OCI-LY1 (cell line): ENCODE results near the gene CACNA2D1.
A peak's percentile ranks its signal among the peaks of the same experiment; 100 is the strongest.

Experiments used
- H2AFZ ChIP-seq: fragments of 200-600 bp; sonication (generic), shearing (Covaris generic); 2 replicates; pipeline ENCODE4 v1.6.0; 2014; ENCODE audit warnings: antibody characterized with exemption, mild to moderate bottlenecking, low read length
- H3F3A ChIP-seq: fragments of 200-600 bp; sonication (generic), shearing (Covaris generic); 2 replicates; pipeline ENCODE4 v1.6.0; 2014; ENCODE audit warnings: mild to moderate bottlenecking, antibody characterized with exemption, low read length, moderate library complexity; ENCODE audit not compliant: insufficient read depth
- H3K27ac ChIP-seq: fragments of 200-600 bp; sonication (generic); 2 replicates; pipeline ENCODE4 v1.5.1; 2014; ENCODE audit warnings: low read length, mixed run types, mild to moderate bottlenecking, low read depth; ENCODE audit not compliant: poor library complexity, severe bottlenecking
- H3K27me3 ChIP-seq: fragments of 200-600 bp; sonication (generic); 2 replicates; pipeline ENCODE4 v1.6.0; 2014; ENCODE audit warnings: antibody characterized with exemption, mild to moderate bottlenecking, low read length, moderate library complexity; ENCODE audit not compliant: insufficient read depth
- H3K36me3 ChIP-seq: fragments of 200-600 bp; sonication (generic); 2 replicates; pipeline ENCODE4 v1.6.1; 2014; ENCODE audit warnings: mild to moderate bottlenecking, antibody characterized with exemption, low read length, moderate library complexity, mixed read lengths; ENCODE audit not compliant: insufficient read depth
- H3K4me1 ChIP-seq: fragments of 200-600 bp; sonication (generic); 2 replicates; pipeline ENCODE4 v1.5.1; 2014; ENCODE audit warnings: mild to moderate bottlenecking, low read length, moderate library complexity; ENCODE audit not compliant: insufficient read depth, severe bottlenecking
- H3K4me2 ChIP-seq: fragments of 200-600 bp; sonication (generic), shearing (Covaris generic); 2 replicates; pipeline ENCODE4 v1.6.1; 2014; ENCODE audit warnings: low read length
- H3K4me3 ChIP-seq: fragments of 200-600 bp; sonication (generic); 2 replicates; pipeline ENCODE4 v1.5.1; 2014; ENCODE audit warnings: low read length, low read depth, mild to moderate bottlenecking, mixed read lengths; ENCODE audit not compliant: poor library complexity, severe bottlenecking
- H3K79me2 ChIP-seq: fragments of 200-600 bp; shearing (Covaris generic); 2 replicates; pipeline ENCODE4 v1.6.1; 2016; ENCODE audit warnings: mixed run types, low read length, mixed read lengths; ENCODE audit not compliant: insufficient read depth
- H3K9ac ChIP-seq: fragments of 200-600 bp; sonication (generic), shearing (Covaris generic); 2 replicates; pipeline ENCODE4 v1.6.1; 2014; ENCODE audit warnings: mild to moderate bottlenecking, low read length, mixed read lengths
- H3K9me2 ChIP-seq: fragments of 200-600 bp; sonication (generic), shearing (Covaris generic); 2 replicates; pipeline ENCODE4 v1.6.1; 2014; ENCODE audit warnings: low read depth, mild to moderate bottlenecking, low read length, mixed read lengths
- H3K9me3 ChIP-seq: fragments of 200-600 bp; shearing (Covaris generic); 2 replicates; pipeline ENCODE4 v1.6.1; 2014; ENCODE audit warnings: low read length, mixed read lengths
- H4K20me1 ChIP-seq: fragments of 200-600 bp; sonication (generic), shearing (Covaris generic); 2 replicates; pipeline ENCODE4 v1.6.0; 2016; ENCODE audit warnings: mild to moderate bottlenecking, low read length; ENCODE audit not compliant: insufficient read depth
- EZH2 ChIP-seq: fragments of 200-600 bp; sonication (generic), shearing (Covaris generic); IDR thresholded peaks from 2 replicates; pipeline ENCODE4 v1.8.0; 2017; ENCODE audit warnings: borderline replicate concordance, mixed run types, mild to moderate bottlenecking, antibody characterized with exemption, low read length, moderate library complexity, mixed read lengths
- TF ChIP-seq, protein P1 (sequence below): fragments of 200-600 bp; sonication (generic), shearing (Covaris generic); IDR thresholded peaks from 2 replicates; pipeline ENCODE4 v1.5.1; 2017; ENCODE audit warnings: mild to moderate bottlenecking, antibody characterized with exemption, low read length, moderate library complexity, mixed read lengths

CACNA2D1 gene

DNA sequence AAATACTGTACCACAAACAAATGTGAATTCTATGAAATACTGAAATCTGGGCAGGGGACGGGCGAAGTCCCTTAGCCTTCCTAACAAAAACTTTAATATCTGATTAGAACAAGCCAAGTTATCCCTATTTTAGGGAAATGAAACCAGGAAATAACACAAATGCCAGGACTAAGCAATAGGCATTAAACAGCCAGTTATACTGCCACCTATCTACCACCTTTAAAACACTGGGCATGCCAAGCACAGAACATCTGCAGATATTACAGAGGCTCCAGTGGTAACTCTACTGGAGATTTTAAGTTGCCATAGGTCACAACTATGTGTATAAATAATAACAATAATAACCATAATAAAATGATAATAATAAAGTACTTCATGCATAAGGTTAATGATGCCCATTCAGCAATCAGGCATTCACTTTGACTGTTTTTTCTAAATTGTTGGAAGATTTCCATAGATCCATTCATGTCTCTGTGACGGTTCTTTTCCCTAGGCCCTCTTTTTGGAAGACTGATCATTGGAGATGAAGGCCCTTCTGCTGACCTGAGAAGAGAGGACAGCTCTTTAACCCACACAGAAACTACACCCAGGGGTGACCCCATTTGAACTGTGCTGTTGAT, 195.7 kb downstream of the CACNA2D1 start:
- Histone ChIP-seq H3K27me3 (no peaks in the 10 kb centered on the region), H3K27ac (no peak overlapping the region), H3K36me3 (no peaks in the 10 kb centered on the region), H3F3A (no peaks in the 10 kb centered on the region), H3K4me1 (no peaks in the 10 kb centered on the region), H3K4me2 (no peak overlapping the region), H3K9ac (no peak overlapping the region), H3K9me3 (no peaks in the 10 kb centered on the region), H3K9me2 (no peaks in the 10 kb centered on the region), H3K4me3 (no peak overlapping the region), H3K79me2 (no peaks in the 10 kb centered on the region), H4K20me1 (no peaks in the 10 kb centered on the region), H2AFZ (no peak overlapping the region)
- TF ChIP-seq, protein P1, sequence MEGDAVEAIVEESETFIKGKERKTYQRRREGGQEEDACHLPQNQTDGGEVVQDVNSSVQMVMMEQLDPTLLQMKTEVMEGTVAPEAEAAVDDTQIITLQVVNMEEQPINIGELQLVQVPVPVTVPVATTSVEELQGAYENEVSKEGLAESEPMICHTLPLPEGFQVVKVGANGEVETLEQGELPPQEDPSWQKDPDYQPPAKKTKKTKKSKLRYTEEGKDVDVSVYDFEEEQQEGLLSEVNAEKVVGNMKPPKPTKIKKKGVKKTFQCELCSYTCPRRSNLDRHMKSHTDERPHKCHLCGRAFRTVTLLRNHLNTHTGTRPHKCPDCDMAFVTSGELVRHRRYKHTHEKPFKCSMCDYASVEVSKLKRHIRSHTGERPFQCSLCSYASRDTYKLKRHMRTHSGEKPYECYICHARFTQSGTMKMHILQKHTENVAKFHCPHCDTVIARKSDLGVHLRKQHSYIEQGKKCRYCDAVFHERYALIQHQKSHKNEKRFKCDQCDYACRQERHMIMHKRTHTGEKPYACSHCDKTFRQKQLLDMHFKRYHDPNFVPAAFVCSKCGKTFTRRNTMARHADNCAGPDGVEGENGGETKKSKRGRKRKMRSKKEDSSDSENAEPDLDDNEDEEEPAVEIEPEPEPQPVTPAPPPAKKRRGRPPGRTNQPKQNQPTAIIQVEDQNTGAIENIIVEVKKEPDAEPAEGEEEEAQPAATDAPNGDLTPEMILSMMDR = peak; percentile 67
- TF ChIP-seq EZH2 = no peak

DNA sequence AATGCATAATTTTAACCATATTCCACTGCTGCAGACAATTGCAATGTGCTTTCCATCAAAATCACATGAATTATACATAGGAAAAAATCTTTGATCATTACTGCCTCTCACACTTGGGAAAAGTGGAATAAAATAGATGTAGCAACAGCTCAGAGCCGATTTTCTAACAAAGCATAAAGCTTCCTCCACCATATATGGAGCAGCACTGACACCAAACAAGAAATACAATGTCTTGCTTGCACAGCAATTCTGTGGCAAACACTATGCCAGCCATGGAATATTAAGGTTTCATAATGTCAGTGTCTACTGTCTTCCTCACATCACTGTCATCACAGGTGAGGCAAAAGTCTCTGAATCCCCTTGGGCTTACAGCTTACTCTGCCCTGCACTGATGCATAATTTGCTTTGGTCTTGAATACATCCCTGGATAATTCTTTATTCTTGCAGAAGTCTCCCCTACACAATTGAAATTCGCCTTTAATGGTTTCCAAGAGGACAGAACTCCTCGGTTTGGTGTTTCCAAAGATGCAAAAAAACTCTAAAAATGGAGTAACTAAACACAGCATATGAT, 198.5 kb downstream of the CACNA2D1 start:
- Histone ChIP-seq H2AFZ (no peak overlapping the region), H3K4me2 (no peak overlapping the region), H3K9me3 (no peaks in the 10 kb centered on the region), H3K27me3 (no peaks in the 10 kb centered on the region), H3K9me2 (no peaks in the 10 kb centered on the region), H3F3A (no peaks in the 10 kb centered on the region), H3K9ac (no peak overlapping the region), H3K36me3 (no peaks in the 10 kb centered on the region), H3K4me1 (no peaks in the 10 kb centered on the region), H3K27ac (no peak overlapping the region), H3K79me2 (no peaks in the 10 kb centered on the region), H4K20me1 (no peaks in the 10 kb centered on the region), H3K4me3 (no peak overlapping the region)
- TF ChIP-seq, protein P1 = no peak
- no peak for TF ChIP-seq EZH2

GRCh38 chr7:82241356-82241755, 202.2 kb downstream of the CACNA2D1 start:
- Histone ChIP-seq H3K27me3 (no peaks in the 10 kb centered on the region), H3K36me3 (no peaks in the 10 kb centered on the region), H3K4me1 (no peaks in the 10 kb centered on the region), H3F3A (no peaks in the 10 kb centered on the region), H3K9me3 (no peaks in the 10 kb centered on the region), H3K9me2 (no peaks in the 10 kb centered on the region), H3K79me2 (no peaks in the 10 kb centered on the region), H4K20me1 (no peaks in the 10 kb centered on the region), H3K9ac (no peak overlapping the region), H3K4me2 (no peak overlapping the region), H3K4me3 (no peak overlapping the region), H3K27ac (no peak overlapping the region), H2AFZ (no peak overlapping the region)
- TF ChIP-seq, protein P1 = no peak
- TF ChIP-seq EZH2 = no peak
